Suprapubic skin (tissue), 3 donors: ENCODE results near the gene AIFM1.

Experiments used
- CTCF ChIP-seq, 2 donors: fragments of 200-600 bp in 1 of 2; fragments of 450-650 bp in 1 of 2; sonication (generic) in 1 of 2; IDR thresholded peaks; one replicate each; pipeline ENCODE4 v1.5.1; 2016 to 2019; ENCODE audit warnings: antibody characterized with exemption in 2 of 2, mild to moderate bottlenecking in 1 of 2, moderate library complexity in 1 of 2
- POLR2AphosphoS5 ChIP-seq, 3 donors: sonication (generic); formaldehyde crosslinking; IDR thresholded peaks; one replicate each; pipeline ENCODE4 v1.6.1; 2017; ENCODE audit warnings: antibody characterized with exemption in 3 of 3

GRCh38 chrX:130120746-130121504 lies 44.7 kb downstream of the AIFM1 start:
- peak; percentile 34 to 69 for TF ChIP-seq CTCF (IDR thresholded peaks at IDR 0.05)
- TF ChIP-seq POLR2AphosphoS5 (IDR thresholded peaks at IDR 0.05), result no peak
